IPS-15b (cell line): ENCODE data around the gene DLGAP1.

Experiments
- H3K27me3 ChIP-seq: one replicate; pipeline ENCODE4 v1.6.1; 2013; ENCODE audit warnings: low read length; ENCODE audit not compliant: control insufficient read depth, insufficient read depth
- H3K36me3 ChIP-seq: one replicate; pipeline ENCODE4 v1.6.1; 2013; ENCODE audit warnings: low read length; ENCODE audit not compliant: control insufficient read depth, insufficient read depth
- H3K4me1 ChIP-seq: one replicate; pipeline ENCODE4 v1.6.1; 2013; ENCODE audit warnings: mild to moderate bottlenecking, low read length; ENCODE audit not compliant: control insufficient read depth, insufficient read depth
- H3K4me3 ChIP-seq: one replicate; pipeline ENCODE4 v1.5.1; 2013; ENCODE audit warnings: low read depth, low read length
- H3K9ac ChIP-seq: one replicate; pipeline ENCODE4 v1.6.1; 2013; ENCODE audit warnings: low read depth, mild to moderate bottlenecking, low read length
- H3K9me3 ChIP-seq: one replicate; pipeline ENCODE4 v1.6.1; 2013; ENCODE audit warnings: mild to moderate bottlenecking, low read length; ENCODE audit not compliant: control insufficient read depth, insufficient read depth

The DLGAP1 gene

DNA sequence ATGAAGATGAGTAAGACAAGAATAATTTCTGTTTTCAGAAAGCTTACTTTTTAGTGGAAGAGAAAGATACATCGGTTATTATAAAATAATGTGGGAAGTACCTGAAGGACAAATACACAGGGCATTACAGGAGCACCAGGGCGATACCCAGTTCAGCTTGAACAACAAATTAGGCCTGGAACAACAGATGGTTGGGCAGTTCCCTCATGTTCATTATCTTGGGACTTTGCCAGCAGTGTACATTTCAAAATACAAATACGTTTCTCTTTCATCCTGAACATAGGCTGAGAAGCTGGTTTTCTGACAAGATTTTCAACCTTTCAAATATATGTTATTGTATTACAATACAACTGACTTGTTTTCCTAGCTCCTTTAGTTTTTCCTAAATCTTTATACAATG lies 925.5 kb downstream of the DLGAP1 start:
- Histone ChIP-seq H3K4me1 (peaks cover 19% of the 10 kb centered on the region), H3K27me3 (no peaks in the 10 kb centered on the region), H3K36me3 (no peaks in the 10 kb centered on the region), H3K4me3 (no peak overlapping the region), H3K9ac (no peak overlapping the region), H3K9me3 (no peaks in the 10 kb centered on the region)

- Histone ChIP-seq H3K4me3 (no peak overlapping the region), H3K27me3 (no peaks in the 10 kb centered on the region), H3K9ac (no peak overlapping the region), H3K36me3 (no peaks in the 10 kb centered on the region), H3K9me3 (no peaks in the 10 kb centered on the region), H3K4me1 (peaks cover 19% of the 10 kb centered on the region)
Measured at GRCh38 chr18:3529077-3529476, 926.0 kb downstream of the DLGAP1 start.

- no peaks in the 10 kb centered on the region for H3K27me3 ChIP-seq
- no peak overlapping the region for H3K9ac ChIP-seq
- H3K36me3 ChIP-seq = no peaks in the 10 kb centered on the region
- H3K4me3 ChIP-seq = no peak overlapping the region
- peaks cover 19% of the 10 kb centered on the region for H3K4me1 ChIP-seq
- H3K9me3 ChIP-seq = no peaks in the 10 kb centered on the region
Measured at GRCh38 chr18:3528231-3528630, 926.9 kb downstream of the DLGAP1 start.

DNA sequence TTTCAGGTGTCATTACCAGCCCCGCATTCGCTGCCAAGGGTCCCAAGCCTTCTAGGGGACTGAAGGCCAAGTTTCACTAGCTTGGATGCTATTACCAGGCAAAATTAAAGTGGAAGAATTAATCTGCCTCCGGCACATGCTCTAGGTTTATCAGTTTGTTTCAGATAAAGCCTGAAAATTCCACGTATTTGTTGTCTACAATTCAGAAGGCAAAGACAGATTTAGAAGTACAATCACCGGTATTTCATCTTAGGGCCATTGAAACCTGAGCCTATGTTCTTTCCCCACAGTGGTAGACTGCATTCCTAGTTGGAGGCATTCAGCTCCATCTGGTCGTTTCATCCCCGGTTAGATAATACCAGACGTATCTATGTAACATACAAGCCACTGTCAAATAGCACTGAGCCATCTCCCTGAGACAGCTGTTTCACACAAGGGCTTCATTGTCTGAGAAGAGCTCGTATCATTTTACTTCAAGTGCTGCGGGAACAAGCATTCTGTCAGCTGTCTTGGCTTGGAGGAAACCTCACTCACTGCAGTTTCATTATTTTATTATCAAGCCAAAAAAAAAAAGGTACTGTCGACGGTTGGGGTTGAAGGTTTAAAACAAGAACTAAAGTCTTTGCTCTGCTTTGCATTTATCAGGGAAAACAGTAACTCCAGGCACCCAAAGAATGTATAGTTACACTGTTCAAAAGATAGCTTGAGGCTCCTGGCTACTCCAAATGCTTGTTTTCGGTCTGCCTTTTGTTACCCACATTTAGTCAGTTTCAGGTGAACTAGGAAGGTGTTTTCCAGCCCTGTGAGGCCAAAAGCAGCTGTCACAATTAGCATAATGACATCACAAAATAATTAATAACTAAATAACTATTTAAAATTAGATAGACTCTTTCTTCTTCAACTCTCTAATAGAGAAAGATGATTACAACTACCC lies 928.4 kb downstream of the DLGAP1 start:
- Histone ChIP-seq H3K9ac (peak overlapping the region; percentile 32), H3K27me3 (no peaks in the 10 kb centered on the region), H3K36me3 (no peaks in the 10 kb centered on the region), H3K9me3 (no peaks in the 10 kb centered on the region), H3K4me3 (no peak overlapping the region), H3K4me1 (peaks cover 19% of the 10 kb centered on the region)

DNA sequence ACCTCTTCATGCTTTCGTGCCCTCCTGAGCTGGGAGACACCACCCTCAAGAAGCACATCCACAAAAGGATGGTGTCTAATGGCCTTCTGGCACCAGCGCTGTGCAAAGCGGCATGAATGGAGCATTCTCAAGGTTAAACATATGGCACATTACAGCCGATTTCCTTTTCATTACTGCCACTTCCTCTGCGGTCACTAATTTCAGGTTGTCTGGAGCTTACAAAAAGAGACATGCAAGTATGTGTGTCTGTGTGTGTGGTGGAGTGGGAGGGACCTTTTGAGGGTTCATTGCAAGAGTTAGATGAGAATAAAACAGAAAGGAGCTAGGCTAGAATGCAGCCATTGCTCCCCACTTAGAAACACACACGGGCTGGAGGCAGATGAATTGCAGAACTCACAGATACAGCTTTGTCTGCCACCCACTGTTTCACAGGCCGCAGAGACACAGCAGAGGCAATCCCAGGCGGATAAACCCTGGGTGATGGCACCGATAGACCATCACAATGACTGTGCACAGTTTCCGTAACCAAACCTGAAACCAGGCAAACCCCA lies 929.2 kb downstream of the DLGAP1 start:
- Histone ChIP-seq H3K9ac (no peak overlapping the region), H3K27me3 (no peaks in the 10 kb centered on the region), H3K4me1 (peaks cover 21% of the 10 kb centered on the region), H3K36me3 (no peaks in the 10 kb centered on the region), H3K9me3 (no peaks in the 10 kb centered on the region), H3K4me3 (no peak overlapping the region)

- Histone ChIP-seq H3K9me3 (no peaks in the 10 kb centered on the region), H3K36me3 (no peaks in the 10 kb centered on the region), H3K9ac (no peak overlapping the region)
Measured at GRCh38 chr18:3524706-3525105, 930.4 kb downstream of the DLGAP1 start.

GRCh38 chr18:3520230-3521085 lies 934.6 kb downstream of the DLGAP1 start:
- H3K4me1 ChIP-seq = peaks cover 7% of the 10 kb centered on the region
- no peaks in the 10 kb centered on the region for H3K9me3 ChIP-seq
- no peak overlapping the region for H3K4me3 ChIP-seq
- no peaks in the 10 kb centered on the region for H3K27me3 ChIP-seq
- H3K9ac ChIP-seq = no peak overlapping the region
- no peaks in the 10 kb centered on the region for H3K36me3 ChIP-seq

More at GRCh38 chr18:3524706-3525105, 930.4 kb downstream of the DLGAP1 start:
- H3K4me1 ChIP-seq = peaks cover 26% of the 10 kb centered on the region
- H3K4me3 ChIP-seq = no peak overlapping the region
- H3K27me3 ChIP-seq = no peaks in the 10 kb centered on the region

- H3K9me3 ChIP-seq = no peaks in the 10 kb centered on the region
- H3K9ac ChIP-seq = no peak overlapping the region
- peaks cover 7% of the 10 kb centered on the region for H3K4me1 ChIP-seq
- no peaks in the 10 kb centered on the region for H3K36me3 ChIP-seq
- no peak overlapping the region for H3K4me3 ChIP-seq
- H3K27me3 ChIP-seq = no peaks in the 10 kb centered on the region
Measured at GRCh38 chr18:3514312-3515216, 940.5 kb downstream of the DLGAP1 start.

- H3K9me3 ChIP-seq = no peaks in the 10 kb centered on the region
- no peaks in the 10 kb centered on the region for H3K27me3 ChIP-seq
- no peak overlapping the region for H3K4me3 ChIP-seq
- H3K36me3 ChIP-seq = no peaks in the 10 kb centered on the region
- peaks cover 7% of the 10 kb centered on the region for H3K4me1 ChIP-seq
- no peak overlapping the region for H3K9ac ChIP-seq
Measured at GRCh38 chr18:3513481-3513880, 941.6 kb downstream of the DLGAP1 start.

GRCh38 chr18:3511980-3512379 lies 943.1 kb downstream of the DLGAP1 start:
- Histone ChIP-seq H3K4me3 (no peak overlapping the region), H3K4me1 (peaks cover 7% of the 10 kb centered on the region), H3K9me3 (no peaks in the 10 kb centered on the region), H3K27me3 (no peaks in the 10 kb centered on the region), H3K36me3 (no peaks in the 10 kb centered on the region), H3K9ac (no peak overlapping the region)

DNA sequence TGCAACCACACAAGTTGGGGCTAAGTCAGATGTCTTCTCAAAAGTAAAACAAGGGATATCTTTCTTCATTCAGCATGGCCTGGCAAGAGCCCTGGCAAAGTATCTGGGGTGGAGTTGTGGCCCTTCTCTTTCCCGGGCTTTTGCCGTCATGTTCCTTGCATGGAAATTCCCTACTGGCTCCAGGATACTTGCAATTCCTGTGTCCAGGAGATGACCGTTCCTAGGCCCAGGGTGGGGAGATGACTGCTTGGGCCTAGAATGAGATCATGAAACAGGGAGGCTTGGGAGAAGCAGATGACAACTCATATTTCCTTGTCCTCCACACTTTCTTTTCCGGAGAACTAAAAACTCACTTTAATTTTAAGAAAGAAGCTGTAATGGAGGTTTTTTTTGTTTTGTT lies 944.2 kb downstream of the DLGAP1 start:
- H3K36me3 ChIP-seq = no peaks in the 10 kb centered on the region
- no peak overlapping the region for H3K4me3 ChIP-seq
- no peak overlapping the region for H3K9ac ChIP-seq
- no peaks in the 10 kb centered on the region for H3K9me3 ChIP-seq
- peaks cover 7% of the 10 kb centered on the region for H3K4me1 ChIP-seq
- no peaks in the 10 kb centered on the region for H3K27me3 ChIP-seq
